Left hindlimb (tissue), 1 donor: Measurements from ENCODE around the gene ZNF552.
"Not testable (repeated sequence)": the region's sequence is repeated elsewhere in the genome, so short reads cannot be mapped to it uniquely, and the experiment has no call there.

Experiments
- DNase-seq: peaks from one replicate; pipeline ENCODE4 v3.0.0-alpha.2; 2018

Gene ZNF552

DNA sequence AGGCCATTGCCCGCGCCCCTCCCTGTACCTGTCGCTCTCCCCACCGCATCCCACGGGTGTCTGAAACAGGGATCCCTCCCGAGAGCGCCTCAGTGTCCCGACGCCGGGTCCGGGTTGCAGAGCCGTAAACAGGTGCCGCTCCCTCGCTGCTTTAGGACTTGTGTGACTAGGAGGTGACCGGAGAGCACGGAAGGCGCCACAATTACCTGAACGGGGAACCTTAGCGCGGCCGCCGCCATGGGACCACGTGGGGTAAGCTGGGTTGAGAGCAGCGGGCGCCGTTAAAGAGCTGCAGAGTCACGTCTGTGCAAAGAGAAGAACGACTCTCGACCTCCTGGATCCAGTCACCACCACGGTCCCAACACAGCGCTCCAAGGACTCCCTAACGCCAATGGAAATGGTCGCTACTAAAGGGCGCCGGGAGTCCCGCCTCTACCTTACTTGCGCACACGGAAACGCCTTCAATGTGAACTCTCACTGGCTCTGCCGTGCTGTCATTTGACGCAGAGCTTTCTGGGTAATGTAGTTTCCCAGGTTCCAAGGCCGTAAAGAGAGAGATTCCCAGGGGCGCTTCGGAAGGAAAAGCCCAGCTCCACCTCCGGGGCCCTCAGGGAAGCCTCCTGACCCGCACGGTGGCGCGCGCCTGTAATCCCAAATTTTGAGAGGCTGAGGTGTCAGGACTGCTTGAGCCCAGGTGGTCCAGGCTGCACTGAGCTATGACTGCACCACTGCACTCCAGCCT lies at the start of gene ZNF552:
TSS of gene ZNF552 (minus strand) at position 409 of the 742 bp plus-strand sequence. CDS start at position 239, 170 bp downstream.
- peak; percentile 86 for DNase-seq

DNA sequence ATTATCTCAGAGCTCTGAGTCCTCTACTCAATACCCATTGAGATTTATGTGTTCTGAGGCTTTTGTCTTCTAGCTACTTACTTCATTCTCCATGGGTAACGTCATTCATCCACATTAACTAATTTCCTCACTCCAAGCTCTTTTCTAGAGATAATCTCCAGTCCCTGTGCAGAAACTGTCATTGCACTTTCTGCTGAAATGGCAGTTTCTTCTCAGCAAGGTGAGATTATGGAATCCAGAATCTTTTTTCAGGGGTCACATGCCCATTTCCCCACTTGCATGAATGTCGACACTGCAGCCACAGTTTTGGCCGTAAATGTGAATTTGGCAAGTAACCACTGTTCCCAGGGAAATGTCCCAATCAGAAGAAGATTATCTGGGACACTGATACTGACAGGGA lies 47.6 kb upstream of the ZNF552 start:
- not testable (repeated sequence) for DNase-seq

DNA sequence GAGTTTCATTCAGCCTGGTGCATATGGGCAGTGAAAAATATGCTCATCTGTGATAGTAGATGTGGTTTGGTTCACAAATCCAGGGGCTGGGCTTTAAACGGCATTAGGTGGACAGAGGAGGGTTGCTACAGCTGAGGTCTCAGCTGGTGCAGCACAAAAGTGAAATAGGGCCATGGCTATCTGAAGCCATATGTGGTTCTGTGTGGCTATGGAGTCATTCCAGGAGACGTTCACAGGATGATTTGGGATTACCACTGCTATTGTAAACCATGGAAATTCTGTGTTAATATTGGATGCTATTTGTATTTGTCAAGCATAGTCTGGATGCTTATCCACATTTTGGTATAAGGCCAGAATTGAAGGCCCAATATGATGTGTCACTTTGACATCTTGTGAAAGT lies 39.4 kb upstream of the ZNF552 start:
- not testable (repeated sequence) for DNase-seq

DNA sequence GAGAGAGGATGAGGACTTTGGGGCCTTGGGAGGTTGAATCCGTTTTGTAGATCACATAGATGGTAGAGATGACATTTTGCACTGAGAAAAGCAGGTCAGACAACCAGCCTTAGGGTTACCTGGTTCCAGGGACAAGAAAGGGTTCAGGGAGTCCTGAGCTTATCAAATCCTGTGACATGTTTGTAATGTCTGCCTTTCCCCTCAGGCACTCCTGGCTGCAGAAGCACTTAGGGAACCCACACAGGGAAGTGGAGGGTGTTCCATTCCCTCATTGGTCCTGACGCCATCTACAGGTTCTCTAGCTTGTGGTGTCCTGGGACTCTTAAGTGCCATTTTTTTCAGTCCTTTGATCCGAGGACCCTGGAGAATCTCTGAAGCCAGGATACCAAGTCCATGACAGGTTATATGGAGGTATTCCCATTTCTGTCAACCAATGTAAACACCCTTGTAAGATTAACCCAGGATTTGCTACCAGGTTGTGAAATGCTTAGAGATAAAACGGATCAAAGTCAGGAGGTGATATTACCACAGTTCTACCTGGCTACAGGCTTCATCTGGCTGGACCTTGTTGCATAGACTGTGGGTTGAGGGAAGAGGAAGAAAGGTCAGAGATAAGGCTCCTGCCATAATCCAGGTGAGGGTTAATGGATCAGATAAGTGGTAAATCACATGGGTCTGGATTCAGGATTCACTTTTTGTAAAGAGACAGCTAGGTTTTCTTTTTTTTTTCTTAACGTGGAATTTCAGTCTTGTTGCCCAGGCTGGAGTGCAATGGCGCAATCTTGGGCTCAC lies 37.3 kb upstream of the ZNF552 start:
- not testable (repeated sequence) for DNase-seq

DNA sequence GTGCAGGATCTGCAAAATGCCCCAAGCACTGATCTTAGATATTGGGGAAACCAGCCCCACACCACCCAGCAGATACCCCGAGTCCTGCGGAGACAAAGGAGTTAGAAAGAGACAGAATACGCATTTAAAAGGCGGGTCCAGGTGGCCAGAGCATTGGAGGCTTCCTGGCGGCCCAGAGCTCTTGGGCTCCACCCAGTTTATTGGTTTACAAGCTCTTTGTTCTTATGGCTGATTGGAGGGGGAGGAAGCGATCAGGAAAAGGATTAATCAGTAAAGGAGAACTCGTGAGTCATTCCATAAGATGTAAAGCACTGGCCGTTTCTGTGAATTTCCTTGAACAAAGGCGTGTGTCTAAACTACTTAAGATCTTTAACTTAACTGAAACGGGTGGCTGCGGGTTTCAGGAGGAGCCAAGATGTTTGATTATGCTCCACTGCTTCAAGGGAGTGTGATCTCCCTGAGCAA lies 35.9 kb upstream of the ZNF552 start:
- no peak for DNase-seq

DNA sequence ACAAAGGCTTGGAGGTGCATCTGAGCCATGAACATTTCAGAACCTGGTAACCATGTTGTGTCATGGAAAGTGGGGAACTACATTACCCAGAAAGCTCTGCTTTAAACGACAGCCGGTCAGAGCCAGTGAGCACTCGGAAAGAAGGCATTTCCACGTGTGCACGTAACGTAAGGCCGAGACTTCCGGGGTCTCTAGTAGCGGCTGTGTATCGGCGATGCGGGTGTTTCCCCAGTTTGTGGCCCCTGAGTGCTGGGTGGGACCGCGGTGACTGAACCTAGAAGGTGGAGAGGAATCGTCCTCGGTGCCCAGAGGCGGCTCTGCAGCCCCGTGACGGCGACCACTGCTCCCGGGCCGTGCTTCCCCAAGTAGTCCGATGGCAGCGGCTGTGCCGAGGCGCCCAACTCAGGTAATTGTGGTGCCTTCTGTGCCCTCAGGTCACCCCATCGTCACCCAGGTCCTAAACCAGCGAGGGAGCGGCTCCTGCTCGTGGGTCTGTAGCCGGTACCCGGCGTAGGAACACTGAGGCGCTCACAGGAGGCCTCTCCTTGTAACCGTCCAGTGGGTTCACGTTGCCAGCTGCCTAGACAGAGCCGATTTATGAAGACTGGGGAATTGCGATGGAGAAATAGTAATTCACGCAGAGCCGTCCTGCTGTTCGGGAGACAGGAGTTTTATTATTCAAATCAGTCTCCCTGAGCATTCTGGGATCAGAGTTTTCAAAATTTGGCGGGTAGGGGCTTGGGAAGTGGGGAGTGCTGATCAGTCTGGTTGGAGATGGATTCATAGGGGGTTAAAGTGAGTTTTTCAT lies 35.2 kb upstream of the ZNF552 start, which contains the start of gene ZNF587:
TSS of gene ZNF587 (plus strand) at position 194 of the 808 bp plus-strand sequence. CDS start at position 374, 180 bp downstream.
- peak; percentile 84 for DNase-seq

DNA sequence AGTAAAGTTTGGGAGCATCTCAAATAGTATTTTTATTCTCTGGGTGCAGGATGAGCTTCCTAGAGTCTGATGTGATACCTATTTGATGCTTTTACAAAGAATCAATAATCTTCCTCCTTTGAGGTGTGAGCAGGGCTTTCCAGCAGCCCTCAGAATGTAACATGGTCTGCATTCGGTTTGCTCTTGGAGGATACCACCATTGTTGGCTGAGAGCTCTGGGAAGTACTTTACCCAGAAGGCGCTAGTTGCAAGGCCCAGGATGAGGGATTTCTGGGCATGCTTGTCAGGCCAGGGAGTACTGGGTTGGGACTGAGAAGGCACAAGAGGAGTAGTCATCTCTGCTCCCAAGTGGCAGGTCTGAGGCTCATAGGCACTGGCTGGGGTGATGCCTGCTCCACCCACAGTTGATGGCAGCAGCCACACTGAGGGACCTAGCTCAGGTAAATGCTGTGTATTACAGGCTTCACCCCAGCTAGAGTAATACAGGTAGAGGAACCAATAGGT lies 34.5 kb upstream of the ZNF552 start:
- DNase-seq, result not testable (repeated sequence)

DNA sequence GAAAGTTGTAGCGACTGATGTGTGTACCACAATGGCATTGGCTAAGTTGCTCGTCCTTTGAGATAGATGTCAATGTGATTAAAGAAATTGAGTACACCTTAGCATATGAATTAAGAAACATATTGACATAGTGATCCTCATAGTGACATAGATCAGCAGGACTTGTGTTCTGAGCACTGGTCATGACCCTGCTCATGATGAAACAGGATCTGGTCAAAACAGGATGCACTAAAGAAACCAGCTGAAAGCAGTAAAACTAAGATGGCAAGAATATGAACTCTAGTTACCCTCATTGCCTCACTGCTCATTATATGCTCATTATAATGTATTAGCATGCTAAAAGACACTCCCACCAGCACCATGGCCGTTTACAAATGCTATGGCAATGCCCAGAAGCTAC lies 32.5 kb upstream of the ZNF552 start:
- not testable (repeated sequence) for DNase-seq

DNA sequence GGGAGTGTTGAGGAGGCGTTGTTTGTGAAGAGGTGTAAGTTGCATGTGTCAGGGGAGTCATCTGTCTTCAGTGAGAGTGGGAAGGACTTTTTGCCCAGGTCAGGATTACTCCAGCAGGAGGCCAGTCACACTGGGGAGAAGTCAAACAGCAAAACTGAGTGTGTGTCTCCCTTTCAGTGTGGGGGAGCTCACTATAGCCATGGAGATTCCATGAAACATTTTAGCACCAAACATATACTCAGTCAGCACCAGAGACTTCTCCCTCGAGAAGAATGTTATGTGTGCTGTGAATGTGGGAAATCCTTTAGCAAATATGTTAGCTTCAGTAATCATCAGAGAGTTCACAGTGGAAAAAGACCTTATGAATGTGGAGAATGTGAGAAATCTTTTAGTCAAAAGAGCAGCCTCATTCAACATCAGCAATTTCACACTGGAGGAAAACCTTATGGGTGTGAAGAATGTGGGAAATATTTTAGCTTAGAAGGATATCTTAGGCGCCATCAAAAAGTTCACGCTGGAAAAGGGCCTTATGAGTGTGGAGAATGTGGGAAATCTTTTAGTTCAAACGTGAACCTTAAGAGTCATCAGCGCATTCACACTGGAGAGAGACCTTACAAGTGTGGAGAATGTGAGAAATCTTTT lies 26.5 kb upstream of the ZNF552 start:
- DNase-seq, result no peak

DNA sequence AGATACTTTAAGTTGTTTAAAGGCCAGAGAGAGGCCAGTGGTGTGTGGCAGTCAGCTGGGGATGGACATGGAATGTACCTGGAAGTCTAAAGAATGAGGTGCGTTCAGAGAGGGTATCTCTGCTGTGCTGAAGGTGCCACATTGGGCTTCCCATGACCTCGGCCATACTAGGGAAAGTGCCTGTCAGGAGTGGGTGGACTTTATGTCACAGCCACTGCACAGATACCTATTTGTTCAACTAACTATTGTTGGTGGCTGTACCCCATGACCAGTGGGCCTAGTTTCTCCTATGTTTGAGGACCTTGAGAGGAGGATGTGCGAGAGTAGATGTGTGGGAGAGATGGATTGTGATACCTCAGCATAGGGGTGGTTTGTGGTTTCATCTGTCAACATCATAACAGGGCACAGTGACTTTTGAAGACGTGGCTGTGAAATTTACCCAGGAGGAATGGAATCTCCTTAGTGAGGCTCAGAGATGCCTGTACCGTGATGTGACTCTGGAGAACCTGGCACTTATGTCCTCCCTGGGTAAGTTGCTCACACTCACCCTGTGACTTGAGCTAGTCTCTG lies 24.0 kb upstream of the ZNF552 start:
- not testable (repeated sequence) for DNase-seq

DNA sequence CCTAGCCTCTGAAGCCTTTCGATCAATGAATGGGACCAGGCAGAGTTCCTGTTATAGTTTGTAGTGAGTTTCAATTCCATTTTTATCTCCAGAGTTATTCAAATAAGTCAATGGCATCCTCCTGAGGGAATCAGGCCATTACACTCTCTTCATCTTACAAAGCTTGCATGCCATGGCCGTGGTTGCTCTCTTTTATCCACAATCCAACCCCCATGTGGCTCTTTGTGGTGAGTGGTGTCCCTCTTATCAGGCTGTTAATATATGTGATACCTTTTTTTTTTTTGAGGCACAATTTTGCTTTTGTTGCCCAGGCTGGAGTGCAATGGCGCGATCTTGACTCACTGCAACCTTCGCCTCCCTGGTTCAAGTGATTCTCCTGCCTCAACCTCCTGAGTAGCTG lies 22.3 kb upstream of the ZNF552 start:
- not testable (repeated sequence) for DNase-seq

DNA sequence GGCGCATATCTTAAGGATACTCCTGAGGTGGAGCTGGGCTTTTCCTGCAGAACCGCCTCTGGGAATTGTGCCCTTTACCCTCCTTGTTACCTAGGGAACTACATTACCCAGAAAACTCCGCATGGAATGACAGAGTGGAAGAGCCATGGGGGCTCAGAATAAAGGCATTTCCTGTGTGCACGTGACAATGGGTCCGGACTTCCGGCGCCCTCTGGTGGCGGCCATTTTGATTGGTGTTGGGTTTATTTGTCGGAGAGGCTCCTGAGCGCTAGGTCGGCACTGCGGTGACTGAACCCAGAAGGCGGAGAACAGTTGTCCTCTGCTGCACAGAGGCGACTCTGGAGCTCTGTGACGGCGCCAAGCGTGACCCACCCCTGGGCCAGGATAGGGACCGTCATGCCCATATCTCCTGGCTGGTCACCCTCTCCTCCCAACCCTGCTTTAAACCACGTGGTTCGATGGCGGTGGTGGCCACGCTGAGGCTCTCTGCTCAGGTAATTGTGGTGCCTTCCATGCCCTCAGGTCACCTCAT lies 15.4 kb upstream of the ZNF552 start, which contains the start of gene ZNF587B:
TSS of gene ZNF587B (plus strand) at position 229 of the 532 bp plus-strand sequence. CDS start at position 459, 230 bp downstream.
- peak; percentile 81 for DNase-seq

DNA sequence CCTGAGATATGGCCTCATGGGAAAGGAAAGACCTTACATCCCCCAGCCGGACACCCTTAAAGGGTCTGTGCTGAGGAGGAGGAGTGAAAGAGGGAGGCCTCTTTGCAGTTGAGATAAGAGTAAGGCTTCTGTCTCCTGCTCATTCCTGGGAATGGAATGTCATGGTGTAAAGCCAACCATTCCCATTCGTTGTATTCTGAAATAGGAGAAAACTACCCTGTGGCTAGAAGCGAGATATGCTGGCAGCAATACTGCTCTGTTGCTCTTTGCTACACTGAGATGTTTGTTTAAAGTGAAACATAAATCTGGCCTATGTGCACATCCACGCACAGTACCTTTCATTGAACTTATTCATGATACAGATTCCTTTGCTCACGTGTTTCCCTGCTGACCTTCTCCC lies 14.6 kb upstream of the ZNF552 start:
- DNase-seq, result no peak

DNA sequence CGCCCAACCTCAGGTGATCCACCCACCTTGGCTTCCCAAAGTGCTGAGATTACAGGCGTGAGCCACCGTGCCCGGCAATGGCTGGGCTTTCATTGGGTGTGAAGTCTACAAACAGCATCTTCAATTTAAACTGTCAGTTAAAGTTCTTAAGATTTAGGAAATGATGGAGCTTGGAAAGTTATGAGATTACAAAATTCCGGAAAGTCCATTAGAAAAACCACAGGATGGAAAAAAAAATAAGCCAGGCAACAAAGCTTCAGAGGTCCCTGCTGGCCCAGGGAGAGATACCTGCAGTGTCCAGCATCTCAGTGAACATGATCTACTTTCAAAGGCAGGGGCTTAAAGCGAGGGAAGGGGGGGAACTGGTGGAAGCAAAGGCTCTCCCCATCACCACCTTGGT lies 10.8 kb upstream of the ZNF552 start:
- DNase-seq, result no peak

DNA sequence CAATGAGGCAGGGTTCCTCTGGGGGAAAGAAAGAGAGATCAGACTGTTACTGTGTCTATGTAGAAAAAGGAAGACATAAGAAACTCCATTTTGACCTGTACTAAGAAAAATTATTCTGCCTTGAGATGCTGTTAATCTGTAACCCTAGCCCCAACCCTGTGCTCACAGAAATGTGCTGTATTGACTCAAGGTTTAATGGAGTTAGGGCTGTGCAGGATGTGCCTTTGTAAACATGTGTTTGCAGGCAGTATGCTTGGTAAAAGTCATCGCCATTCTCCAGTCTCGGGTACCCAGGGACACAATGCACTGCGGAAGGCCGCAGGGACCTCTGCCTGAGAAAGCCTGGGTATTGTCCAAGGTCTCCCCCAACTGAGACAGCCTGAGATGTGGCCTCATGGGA lies 8.9 kb upstream of the ZNF552 start:
- DNase-seq, result not testable (repeated sequence)

DNA sequence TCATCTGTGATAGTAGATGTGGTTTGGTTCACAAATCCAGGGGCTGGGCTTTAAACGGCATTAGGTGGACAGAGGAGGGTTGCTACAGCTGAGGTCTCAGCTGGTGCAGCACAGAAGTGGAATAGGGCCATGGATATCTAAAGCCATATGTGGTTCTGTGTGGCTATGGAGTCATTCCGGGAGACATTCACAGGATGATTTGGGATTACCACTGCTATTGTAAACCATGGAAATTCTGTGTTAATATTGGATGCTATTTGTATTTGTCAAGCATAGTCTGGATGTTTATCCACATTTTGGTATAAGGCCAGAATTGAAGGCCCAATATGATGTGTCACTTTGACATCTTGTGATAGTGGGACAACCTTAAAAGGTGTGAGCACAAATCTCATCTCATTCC lies 8.4 kb upstream of the ZNF552 start:
- DNase-seq, result not testable (repeated sequence)

DNA sequence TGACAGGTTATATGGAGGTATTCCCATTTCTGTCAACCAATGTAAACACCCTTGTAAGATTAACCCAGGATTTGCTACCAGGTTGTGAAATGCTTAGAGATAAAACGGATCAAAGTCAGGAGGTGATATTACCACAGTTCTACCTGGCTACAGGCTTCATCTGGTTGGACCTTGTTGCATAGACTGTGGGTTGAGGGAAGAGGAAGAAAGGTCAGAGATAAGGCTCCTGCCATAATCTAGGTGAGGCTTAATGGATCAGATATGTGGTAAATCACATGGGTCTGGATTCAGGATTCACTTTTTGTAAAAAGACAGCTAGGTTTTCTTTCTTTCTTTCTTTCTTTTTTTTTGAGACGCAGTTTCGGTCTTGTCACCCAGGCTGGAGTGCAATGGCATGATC lies 6.8 kb upstream of the ZNF552 start:
- not testable (repeated sequence) for DNase-seq

DNA sequence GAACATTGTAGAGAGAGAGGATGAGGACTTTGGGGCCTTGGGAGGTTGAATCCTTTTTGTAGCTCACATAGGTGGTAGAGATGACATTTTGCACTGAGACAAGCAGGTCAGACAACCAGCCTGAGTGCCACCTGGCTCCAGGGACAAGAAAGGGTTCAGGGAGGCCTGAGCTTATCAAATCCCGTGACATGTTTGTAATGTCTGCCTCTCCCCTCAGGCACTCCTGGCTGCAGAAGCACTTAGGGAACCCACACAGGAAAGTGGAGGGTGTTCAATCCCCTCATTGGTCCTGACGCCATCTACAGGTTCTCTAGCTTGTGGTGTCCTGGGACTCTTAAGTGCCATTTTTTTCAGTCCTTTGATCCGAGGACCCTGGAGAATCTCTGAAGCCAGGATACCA lies 6.4 kb upstream of the ZNF552 start:
- DNase-seq, result not testable (repeated sequence)

DNA sequence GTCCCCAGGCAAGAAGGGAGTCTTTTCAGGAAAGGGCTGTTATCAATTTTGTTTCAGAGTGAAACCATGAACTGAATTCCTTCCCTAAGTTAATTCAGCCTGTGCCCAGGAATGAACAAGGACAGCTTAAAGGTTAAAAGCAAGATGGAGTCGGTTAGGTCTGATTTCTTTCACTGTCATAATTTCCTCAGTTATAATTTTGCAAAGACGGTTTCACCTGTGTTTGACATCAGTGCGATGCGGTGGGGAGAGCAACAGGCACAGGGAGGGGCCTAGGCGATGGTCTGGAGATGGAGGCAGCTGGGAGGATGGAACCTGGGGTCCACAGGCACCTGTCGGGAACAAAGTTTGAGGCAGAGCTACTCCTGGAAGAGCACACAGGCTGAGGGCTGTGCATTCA lies 5.9 kb upstream of the ZNF552 start:
- no peak for DNase-seq

DNA sequence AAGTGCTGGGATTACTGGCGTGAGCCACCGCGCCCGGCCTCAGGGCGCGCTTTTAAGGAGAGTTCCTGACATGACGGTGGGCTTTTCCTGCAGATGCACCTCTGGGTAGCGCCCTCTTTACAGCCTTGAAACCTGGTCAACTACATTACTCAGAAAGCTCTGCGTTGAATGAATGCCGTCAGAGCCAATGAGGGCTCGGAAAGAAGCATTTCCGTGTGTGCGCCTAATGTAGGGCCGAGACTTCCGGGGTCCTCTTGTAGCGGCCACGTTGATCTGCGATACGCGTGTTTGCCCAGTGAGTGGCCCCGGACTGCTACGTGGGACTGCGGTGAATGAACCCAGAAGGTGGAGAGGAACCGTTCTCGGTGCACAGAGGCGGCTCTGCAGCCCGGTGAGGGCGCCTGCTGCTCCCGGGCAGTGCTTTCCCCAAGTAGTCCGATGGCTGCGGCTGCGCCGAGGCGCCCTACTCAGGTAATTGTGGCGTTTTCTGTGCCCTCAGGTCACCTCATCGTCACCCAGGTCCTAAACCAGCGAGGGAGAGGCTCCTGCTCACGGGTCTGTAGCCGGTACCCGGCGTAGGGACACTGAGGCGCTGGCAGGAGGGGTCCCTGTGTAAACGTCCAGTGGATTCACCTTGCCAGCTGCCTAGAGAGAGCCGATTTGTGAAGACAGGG lies 4.9 kb upstream of the ZNF552 start:
- DNase-seq, result peak; percentile 90

DNA sequence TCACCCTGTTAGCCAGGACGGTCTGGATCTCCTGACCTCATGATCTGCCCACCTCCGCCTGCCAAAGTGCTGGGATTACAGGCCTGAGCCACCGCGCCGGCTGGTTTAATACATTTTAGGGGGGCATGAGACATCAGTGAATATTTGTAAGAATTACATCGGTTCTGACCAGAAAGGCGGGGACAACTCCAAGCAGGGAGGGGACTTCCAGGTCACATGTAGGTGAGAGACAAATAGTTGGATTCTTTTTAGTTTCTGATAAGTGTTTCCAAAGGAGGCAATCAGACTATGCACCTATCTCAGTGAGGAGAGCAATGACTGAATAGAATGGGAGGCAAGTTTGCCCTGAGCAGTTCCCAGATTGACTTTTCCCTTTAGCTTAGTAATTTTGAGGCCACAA lies 3.7 kb upstream of the ZNF552 start:
- no peak for DNase-seq
